HCT116 (cell line): ENCODE measurements around the gene HMGN1. TPM values are rescaled to one million over a fixed set of nuclear protein-coding genes. Genes with fewer than 3 reads are reported as not detected.

Source experiments
- ATAC-seq: fragments of 200-7000 bp; cut with Tn5 transposase; 2 replicates; pipeline ENCODE4 v1.9.1; 2020; ENCODE audit warnings: mild to moderate bottlenecking, moderate library complexity
- BruUV-seq: library from RNA; stranded (reverse); fragments of 400-500 nt; replicated peaks from 2 replicates; lab custom pipeline; 2021; lab: Mats Ljungman, UMichigan
- CTCF ChIA-PET: fragments of 300-600 bp; sonication (Branson Sonifier 250); formaldehyde crosslinking; loops from one replicate; lab custom pipeline; 2021; ENCODE audit warnings: antibody characterized with exemption; lab: Charles Lee
- POLR2A ChIA-PET: fragments of 300-600, 350-600 bp; sonication (Branson Sonifier 250); formaldehyde crosslinking; loops from one replicate; lab custom pipeline; 2021; ENCODE audit warnings: antibody characterized with exemption; lab: Charles Lee
- RAD21 ChIA-PET, 2 experiments: fragments of 300-600 bp; sonication (Branson Sonifier 250); formaldehyde crosslinking; loops; one replicate each; lab custom pipeline; 2023; ENCODE audit warnings: low total read pairs in 2 of 2; ENCODE audit not compliant: uncharacterized antibody in 2 of 2, unreplicated experiment in 2 of 2, low non-redundant PET in 1 of 2; lab: Charles Lee
- DNase-seq: peaks from one replicate; pipeline ENCODE4 v3.0.0-alpha.2; 2010; ENCODE audit warnings: low read depth, low spot score
- H2AFZ ChIP-seq: fragments of 200-600 bp; shearing (Covaris generic), sonication (generic); 2 replicates; pipeline ENCODE4 v1.6.1; 2017; ENCODE audit warnings: low read depth, mixed run types, mixed read lengths, antibody characterized with exemption, low read length; ENCODE audit not compliant: poor library complexity, severe bottlenecking
- H3K27ac ChIP-seq: 2 replicates; pipeline ENCODE4 v1.5.1; 2012; ENCODE audit warnings: low read depth, low read length
- H3K27me3 ChIP-seq: fragments of 200-600 bp; sonication (generic); 2 replicates; pipeline ENCODE4 v1.6.1; 2016; ENCODE audit warnings: mixed run types, low read length, mixed read lengths; ENCODE audit not compliant: insufficient read depth
- H3K36me3 ChIP-seq, 2 experiments: fragments of 200-500 bp in 1 of 2; fragments of 200-600 bp in 1 of 2; sonication (Bioruptor generic) in 1 of 2; sonication (generic) in 1 of 2; 2 replicates each; pipeline versions ENCODE4 v1.5.1 to v1.6.1; 2014 to 2016; ENCODE audit warnings: low read length in 2 of 2, inconsistent platforms in 1 of 2, mixed read lengths in 1 of 2, mixed run types in 1 of 2; ENCODE audit not compliant: insufficient read depth in 2 of 2, control insufficient read depth in 1 of 2
- H3K4me1 ChIP-seq, 2 experiments: fragments of 200-600 bp in 1 of 2; sonication (generic) in 1 of 2; 2 replicates each; pipeline versions ENCODE4 v1.5.1 to v1.6.1; 2012 to 2017; ENCODE audit warnings: low read length in 2 of 2, inconsistent platforms in 1 of 2, mild to moderate bottlenecking in 1 of 2, mixed read lengths in 1 of 2, mixed run types in 1 of 2, moderate library complexity in 1 of 2; ENCODE audit not compliant: insufficient read depth in 2 of 2, control insufficient read depth in 1 of 2
- H3K4me2 ChIP-seq: fragments of 200-600 bp; sonication (generic); 2 replicates; pipeline ENCODE4 v1.6.1; 2017; ENCODE audit warnings: mixed run types, low read length, mixed read lengths
- H3K4me3 ChIP-seq, 2 experiments: fragments of 200-600 bp in 1 of 2; sonication (generic) in 1 of 2; replicated peaks in 1 of 2; 2 replicates each; pipeline ENCODE4 v1.5.1; 2011 to 2016; ENCODE audit warnings: low read length in 2 of 2, control low read depth in 1 of 2, low read depth in 1 of 2, mild to moderate bottlenecking in 1 of 2, mixed read lengths in 1 of 2, mixed run types in 1 of 2
- H3K79me2 ChIP-seq: fragments of 200-600 bp; sonication (generic); 2 replicates; pipeline ENCODE4 v1.6.1; 2017; ENCODE audit warnings: mild to moderate bottlenecking, mixed run types, low read length, moderate library complexity, mixed read lengths; ENCODE audit not compliant: insufficient read depth
- H3K9ac ChIP-seq: fragments of 200-600 bp; sonication (generic); 2 replicates; pipeline ENCODE4 v1.6.1; 2016; ENCODE audit warnings: low read length, mixed read lengths
- H3K9me2 ChIP-seq: fragments of 200-600 bp; sonication (generic), shearing (Covaris generic); 2 replicates; pipeline ENCODE4 v1.6.1; 2017; ENCODE audit warnings: mixed run types, mild to moderate bottlenecking, moderate library complexity; ENCODE audit not compliant: insufficient read depth
- H3K9me3 ChIP-seq, 2 experiments: fragments of 200-500 bp in 1 of 2; fragments of 200-600 bp in 1 of 2; sonication (Bioruptor generic) in 1 of 2; sonication (generic) in 1 of 2; 2 replicates each; pipeline ENCODE4 v1.6.1; 2014 to 2017; ENCODE audit warnings: low read length in 2 of 2, mixed read lengths in 2 of 2, inconsistent platforms in 1 of 2, low read depth in 1 of 2, mild to moderate bottlenecking in 1 of 2, mixed run types in 1 of 2, moderate library complexity in 1 of 2; ENCODE audit not compliant: control insufficient read depth in 1 of 2, insufficient read depth in 1 of 2
- H4K20me1 ChIP-seq: fragments of 200-600 bp; sonication (generic), shearing (Covaris generic); 2 replicates; pipeline ENCODE4 v1.6.1; 2017; ENCODE audit warnings: mixed run types, mild to moderate bottlenecking, moderate library complexity; ENCODE audit not compliant: insufficient read depth
- EGR1 ChIP-seq: IDR thresholded peaks from 2 replicates; pipeline ENCODE4 v1.6.1; 2012; ENCODE audit warnings: low read depth
- EZH2phosphoT487 ChIP-seq: fragments of 200-600 bp; IDR thresholded peaks from 2 replicates; pipeline ENCODE4 v1.6.1; 2018; ENCODE audit warnings: antibody characterized with exemption, borderline replicate concordance
- FOSL1 ChIP-seq: IDR thresholded peaks from 2 replicates; pipeline ENCODE4 v1.6.1; 2012; ENCODE audit warnings: low read depth
- JUND ChIP-seq: IDR thresholded peaks from 2 replicates; pipeline ENCODE4 v1.6.1; 2012
- POLR2AphosphoS5 ChIP-seq: IDR thresholded peaks from 2 replicates; pipeline ENCODE4 v1.6.1; 2011; ENCODE audit warnings: mild to moderate bottlenecking, low read depth, low read length, moderate library complexity
- RAD21 ChIP-seq: IDR thresholded peaks from 2 replicates; pipeline ENCODE4 v1.6.1; 2012; ENCODE audit warnings: low read depth, mild to moderate bottlenecking
- SP1 ChIP-seq: IDR thresholded peaks from 2 replicates; pipeline ENCODE4 v1.6.1; 2012; ENCODE audit warnings: low read depth
- TCF7L2 ChIP-seq: IDR thresholded peaks from 2 replicates; pipeline ENCODE4 v1.7.0; 2011; ENCODE audit warnings: borderline replicate concordance, inconsistent platforms; ENCODE audit not compliant: insufficient read depth, insufficient read length; ENCODE audit errors: extremely low read depth
- ZFX ChIP-seq: fragments of 450-650 bp; IDR thresholded peaks from 2 replicates; pipeline ENCODE4 v1.6.1; 2017
- intact Hi-C: fragments of 100-400 bp; cut with micrococcal nuclease; formaldehyde crosslinking; loops from 2 replicates; pipeline ENCODE4 v1.10.0; 2022
- total RNA-seq: library from RNA; stranded (reverse); gene quantifications from one replicate; pipeline ENCODE4 v1.2.1, GENCODE V29; 2021; ENCODE audit not compliant: unreplicated experiment
- TF ChIP-seq, protein P1 (sequence below): IDR thresholded peaks from 2 replicates; pipeline ENCODE4 v1.6.1; 2012; ENCODE audit warnings: low read depth
- TF ChIP-seq, protein P2 (sequence below): IDR thresholded peaks from 2 replicates; pipeline ENCODE4 v1.6.1; 2012
- TF ChIP-seq, protein P3 (sequence below): IDR thresholded peaks from 2 replicates; pipeline ENCODE4 v1.6.1; 2012

The HMGN1 gene
- total RNA-seq, 1 experiment from 2014 or later: 399 TPM

DNA sequence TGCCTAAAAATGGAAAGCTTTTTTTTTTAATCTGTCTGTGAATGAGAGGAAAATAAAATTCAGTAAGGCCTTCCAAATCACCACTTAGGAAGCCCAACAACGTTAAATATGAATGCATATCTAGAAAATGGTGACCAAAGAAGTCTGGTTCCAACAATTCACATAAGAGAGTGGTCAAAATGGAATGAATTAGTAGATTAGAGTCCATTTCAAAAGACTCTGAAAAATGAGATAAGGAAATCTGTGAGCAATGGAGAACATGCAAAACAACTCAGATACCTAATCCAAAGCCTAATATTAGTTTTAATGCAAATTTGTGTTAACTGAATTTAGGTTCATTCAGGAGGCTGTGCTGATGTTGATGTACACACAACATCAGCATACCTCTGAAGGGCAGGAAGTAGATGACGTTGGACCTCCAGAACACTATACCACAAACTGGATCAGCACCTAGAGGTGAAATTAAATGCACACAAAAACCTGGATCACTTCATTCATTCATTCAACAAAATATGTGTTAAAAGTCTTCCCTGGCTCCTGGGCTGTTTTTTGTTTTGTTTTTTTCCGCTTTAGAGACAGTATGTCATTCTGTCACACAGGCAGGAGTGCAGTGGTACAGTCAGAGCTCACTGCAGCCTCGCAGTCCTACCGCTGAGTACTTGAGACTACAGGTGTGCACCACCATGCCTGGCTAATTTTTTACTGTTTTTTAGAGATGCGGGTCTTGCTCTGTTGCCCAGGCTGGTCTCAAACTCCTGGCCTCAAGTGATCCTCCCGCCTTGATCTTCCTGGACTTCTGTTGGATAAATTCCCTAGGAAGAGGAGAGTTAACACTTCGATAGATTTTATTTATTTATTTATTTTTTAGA is 30.6 kb downstream of the HMGN1 start (continued):
- TF ChIP-seq, protein P1, sequence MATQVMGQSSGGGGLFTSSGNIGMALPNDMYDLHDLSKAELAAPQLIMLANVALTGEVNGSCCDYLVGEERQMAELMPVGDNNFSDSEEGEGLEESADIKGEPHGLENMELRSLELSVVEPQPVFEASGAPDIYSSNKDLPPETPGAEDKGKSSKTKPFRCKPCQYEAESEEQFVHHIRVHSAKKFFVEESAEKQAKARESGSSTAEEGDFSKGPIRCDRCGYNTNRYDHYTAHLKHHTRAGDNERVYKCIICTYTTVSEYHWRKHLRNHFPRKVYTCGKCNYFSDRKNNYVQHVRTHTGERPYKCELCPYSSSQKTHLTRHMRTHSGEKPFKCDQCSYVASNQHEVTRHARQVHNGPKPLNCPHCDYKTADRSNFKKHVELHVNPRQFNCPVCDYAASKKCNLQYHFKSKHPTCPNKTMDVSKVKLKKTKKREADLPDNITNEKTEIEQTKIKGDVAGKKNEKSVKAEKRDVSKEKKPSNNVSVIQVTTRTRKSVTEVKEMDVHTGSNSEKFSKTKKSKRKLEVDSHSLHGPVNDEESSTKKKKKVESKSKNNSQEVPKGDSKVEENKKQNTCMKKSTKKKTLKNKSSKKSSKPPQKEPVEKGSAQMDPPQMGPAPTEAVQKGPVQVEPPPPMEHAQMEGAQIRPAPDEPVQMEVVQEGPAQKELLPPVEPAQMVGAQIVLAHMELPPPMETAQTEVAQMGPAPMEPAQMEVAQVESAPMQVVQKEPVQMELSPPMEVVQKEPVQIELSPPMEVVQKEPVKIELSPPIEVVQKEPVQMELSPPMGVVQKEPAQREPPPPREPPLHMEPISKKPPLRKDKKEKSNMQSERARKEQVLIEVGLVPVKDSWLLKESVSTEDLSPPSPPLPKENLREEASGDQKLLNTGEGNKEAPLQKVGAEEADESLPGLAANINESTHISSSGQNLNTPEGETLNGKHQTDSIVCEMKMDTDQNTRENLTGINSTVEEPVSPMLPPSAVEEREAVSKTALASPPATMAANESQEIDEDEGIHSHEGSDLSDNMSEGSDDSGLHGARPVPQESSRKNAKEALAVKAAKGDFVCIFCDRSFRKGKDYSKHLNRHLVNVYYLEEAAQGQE: no peak
- TF ChIP-seq ZFX (no peak), EZH2phosphoT487 (no peak), POLR2AphosphoS5 (no peak), FOSL1 (no peak), EGR1 (no peak), JUND (no peak)

DNA sequence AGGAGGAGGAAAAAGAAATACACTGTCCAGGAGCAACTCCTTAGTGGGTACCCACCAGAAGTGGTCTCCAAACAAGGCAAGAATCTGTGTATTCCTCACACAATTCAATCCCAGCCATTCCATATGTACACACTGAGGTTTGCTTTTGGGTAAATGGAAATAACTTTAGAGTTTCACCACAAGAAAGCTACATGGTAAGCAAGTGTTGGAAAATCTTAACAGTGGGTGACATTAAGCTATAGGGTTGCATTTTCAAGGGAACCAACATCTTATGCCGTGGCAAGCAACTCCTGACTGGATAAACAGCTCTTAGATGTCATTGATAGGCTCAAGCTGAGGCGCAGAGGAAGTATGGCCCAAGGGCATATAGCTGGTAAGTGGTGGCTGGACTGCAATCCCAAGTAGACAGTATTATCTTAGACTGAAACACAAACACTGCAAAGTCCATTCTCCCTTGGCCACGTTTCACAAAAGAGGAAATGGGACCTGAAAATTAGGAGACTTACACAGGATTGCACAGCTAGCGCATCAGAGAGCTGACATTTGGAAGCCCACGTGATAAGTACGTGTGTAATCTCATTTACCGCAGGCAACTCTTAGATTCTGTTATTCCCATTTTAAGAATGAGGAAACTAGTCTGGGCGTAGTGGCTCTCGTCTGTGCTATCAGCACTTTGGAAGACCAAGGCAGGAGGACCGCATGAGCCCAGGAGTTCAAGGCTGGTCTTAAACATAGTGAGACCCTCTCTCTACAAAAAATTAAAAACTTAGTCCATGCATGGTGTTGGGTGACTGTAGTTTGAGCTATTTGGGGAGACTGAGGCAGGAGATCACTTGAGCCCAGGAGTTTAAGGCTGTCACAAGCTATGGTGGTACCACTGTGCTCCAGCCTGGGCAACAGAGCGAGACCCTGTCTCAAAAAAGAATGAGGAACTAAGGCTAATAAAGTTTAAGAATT is 31.5 kb downstream of the HMGN1 start:
- DNase-seq (no peak), ATAC-seq (no peak)
- no peaks in the 10 kb centered on the region for H3K9me3 ChIP-seq
- H3K9me2 ChIP-seq: peaks cover 4% of the 10 kb centered on the region; the same call in 1 of the 2 replicates
- H3K79me2 ChIP-seq: no peaks in the 10 kb centered on the region
- no peaks in the 10 kb centered on the region for H3K36me3 ChIP-seq
- ChIA-PET CTCF (no interaction called here), RAD21 (no interaction called here), POLR2A (interaction anchor here (0.5 kb wide), 1 partner anchor 14 kb away, joined by 3 read pairs; no protein-coding TSS in a partner anchor)
- no peak overlapping the region for H3K4me2 ChIP-seq
- no peak overlapping the region for H2AFZ ChIP-seq
- H3K4me3 ChIP-seq: no peak overlapping the region
- no TSS peak for BruUV-seq
- no peaks in the 10 kb centered on the region for H4K20me1 ChIP-seq
- no peak overlapping the region for H3K9ac ChIP-seq
- intact Hi-C loops: no loop called here
- no peak overlapping the region for H3K27ac ChIP-seq
- peaks cover 6 to 30% of the 10 kb centered on the region in 2 experiments; a peak in 3 of 4 replicates for H3K4me1 ChIP-seq
- H3K27me3 ChIP-seq: no peaks in the 10 kb centered on the region
- no peak for TF ChIP-seq EGR1
- TF ChIP-seq, protein P2, sequence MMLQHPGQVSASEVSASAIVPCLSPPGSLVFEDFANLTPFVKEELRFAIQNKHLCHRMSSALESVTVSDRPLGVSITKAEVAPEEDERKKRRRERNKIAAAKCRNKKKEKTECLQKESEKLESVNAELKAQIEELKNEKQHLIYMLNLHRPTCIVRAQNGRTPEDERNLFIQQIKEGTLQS: no peak
- TF ChIP-seq JUND: no peak
- TF ChIP-seq TCF7L2: no peak
- TF ChIP-seq, protein P1: no peak
- TF ChIP-seq, protein P3, sequence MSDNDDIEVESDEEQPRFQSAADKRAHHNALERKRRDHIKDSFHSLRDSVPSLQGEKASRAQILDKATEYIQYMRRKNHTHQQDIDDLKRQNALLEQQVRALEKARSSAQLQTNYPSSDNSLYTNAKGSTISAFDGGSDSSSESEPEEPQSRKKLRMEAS: no peak
- no peak for TF ChIP-seq SP1
- no peak for TF ChIP-seq RAD21
